CD4-positive, alpha-beta T cell treated with Interleukin-12 subunit alpha and Interleukin-12 subunit beta, for 1 hour (primary cell): Measurements from ENCODE around the gene DENND2A.
"Not testable (repeated sequence)": the region's sequence is repeated elsewhere in the genome, so short reads cannot be mapped to it uniquely, and the experiment has no call there.

Experiments
- DNase-seq: peaks from one replicate; pipeline ENCODE4 v3.0.0-alpha.2; 2020

The DENND2A gene

DNA sequence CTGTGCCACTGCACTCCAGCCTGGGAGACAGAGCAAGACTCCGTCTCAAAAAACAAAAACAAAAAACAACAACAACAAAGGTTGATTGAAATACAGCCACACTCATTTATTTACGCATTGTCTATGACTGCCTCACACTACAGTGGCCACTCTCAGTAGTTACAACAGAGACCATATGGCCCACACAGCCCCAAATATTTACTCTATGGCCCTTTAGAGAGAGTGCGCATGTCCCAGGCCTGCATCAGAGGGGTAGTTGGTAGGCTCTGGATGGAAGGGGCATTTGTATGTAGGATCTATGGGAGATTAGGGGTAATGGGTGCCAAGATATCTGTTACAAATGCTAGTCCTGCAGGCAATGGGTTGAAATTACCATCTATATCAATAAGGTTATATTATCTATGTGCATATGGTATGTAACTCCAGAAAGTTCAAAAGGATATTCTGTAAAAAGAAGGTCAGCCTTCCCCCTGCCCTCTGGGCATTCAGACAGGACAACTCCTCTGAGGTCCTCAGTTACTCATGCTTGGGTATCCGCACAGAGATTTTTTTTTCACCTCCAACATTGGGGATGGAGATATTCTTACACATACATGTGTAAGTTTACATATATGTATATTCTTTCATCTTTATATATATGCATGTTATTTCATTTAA lies 56.3 kb downstream of the DENND2A start:
- DNase-seq: no peak

- no peak for DNase-seq
Observed at GRCh38 chr7:140581411-140581810, 59.2 kb downstream of the DENND2A start.

DNA sequence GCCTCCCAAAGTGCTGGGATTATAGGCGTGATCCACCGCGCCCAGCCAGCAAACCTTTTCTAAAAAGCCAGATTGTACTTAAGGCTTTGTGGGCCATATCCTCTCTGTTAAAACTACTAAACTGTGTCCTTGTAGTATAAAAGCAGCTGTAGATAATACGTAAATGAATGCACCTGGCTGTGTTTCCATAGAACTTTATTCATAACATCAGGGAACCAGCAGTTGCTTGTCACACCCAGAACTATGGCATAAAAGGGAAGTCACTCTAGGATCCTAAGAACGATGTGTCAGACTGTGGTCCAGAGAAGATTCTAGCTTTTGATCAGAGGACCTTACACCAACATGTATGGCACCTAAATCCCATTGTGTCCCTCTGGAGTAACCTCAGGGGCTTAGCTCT lies 63.0 kb downstream of the DENND2A start:
- no peak for DNase-seq

- DNase-seq: no peak
Observed at GRCh38 chr7:140576589-140576988, 64.0 kb downstream of the DENND2A start.

GRCh38 chr7:140571538-140572122 lies 69.0 kb downstream of the DENND2A start:
- no peak for DNase-seq

DNA sequence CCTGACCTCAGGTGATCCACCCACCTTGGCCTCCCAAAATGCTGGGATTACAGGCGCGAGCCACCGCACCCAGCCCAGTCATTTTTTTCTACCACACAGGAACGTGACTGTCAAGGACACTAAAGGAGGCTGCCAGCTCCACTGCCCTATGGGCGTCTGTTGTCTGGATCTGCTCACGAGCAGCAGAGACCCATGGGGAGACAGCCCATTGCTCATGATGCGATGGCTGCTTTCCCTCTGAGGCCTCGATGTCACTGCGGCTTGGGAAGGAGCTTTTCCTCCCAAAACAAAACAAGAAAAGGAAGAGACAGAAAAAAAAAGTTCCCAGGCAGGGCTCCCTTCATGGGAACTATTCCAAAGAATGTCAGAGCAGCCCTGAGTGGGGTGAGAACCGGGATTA lies 70.5 kb downstream of the DENND2A start:
- DNase-seq: no peak

- no peak for DNase-seq
Observed at GRCh38 chr7:140568021-140568813, 72.4 kb downstream of the DENND2A start.

DNA sequence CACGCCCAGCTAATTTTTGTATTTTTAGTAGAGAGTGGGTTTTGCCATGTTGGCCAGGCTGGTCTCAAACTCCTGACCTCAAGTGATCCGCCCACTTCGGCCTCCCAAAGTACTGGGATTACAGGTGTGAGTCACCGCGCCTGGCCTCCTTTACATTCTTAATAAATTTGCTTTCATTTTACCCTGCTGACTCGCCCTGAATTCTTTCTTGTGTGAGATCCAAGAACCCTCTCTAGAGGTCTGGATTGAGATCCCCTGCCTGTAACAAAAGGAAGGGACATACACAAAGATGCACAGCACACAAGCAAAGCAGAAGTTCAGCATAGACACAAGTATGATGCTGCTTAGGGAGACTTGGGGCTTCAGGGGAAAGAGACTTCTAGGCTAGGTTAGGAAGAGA lies 74.4 kb downstream of the DENND2A start:
- DNase-seq: not testable (repeated sequence)

DNA sequence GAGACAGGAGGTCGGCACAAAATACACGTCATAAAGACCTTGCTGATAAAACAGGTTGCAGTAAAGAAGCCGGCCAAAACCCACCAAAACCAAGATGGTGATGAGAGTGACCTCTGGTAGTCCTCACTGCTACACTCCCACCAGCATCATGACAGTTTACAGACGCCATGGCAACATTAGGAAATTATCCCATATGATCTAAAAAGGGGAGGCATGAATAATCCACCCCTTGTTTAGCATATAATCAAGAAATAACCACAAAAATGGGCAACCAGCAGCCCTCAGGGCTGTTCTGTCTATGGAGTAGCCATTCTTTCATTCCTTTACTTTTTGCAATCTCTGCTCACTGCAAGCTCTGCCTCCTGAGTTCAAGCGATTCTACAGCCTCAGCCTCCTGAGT lies 74.9 kb downstream of the DENND2A start:
- not testable (repeated sequence) for DNase-seq

GRCh38 chr7:140564643-140565042 lies 76.0 kb downstream of the DENND2A start:
- no peak for DNase-seq

DNA sequence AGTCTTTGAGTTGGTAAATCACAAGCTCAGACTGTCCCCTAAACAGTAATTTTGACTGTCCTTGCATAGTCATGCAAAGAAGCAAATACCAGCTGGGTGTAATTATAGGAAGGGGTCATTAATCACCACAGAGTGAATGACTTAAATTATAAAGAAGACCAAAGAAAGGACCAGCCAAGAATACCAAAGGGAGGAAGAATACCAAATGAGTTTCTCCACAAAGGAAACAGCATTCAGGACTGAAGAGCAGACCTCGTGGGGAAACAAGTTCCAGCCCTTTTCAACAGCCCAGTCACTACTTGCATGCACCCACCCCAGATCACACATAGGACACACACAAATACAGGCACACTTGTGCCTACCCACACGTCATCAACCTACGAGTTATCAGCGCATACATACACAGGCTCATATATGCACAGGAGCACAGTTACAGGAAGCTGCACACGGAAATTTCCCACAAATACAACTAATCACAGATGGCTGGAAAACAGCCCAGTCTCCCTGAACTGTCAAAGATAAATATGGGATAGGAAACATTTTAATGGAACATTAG lies 77.6 kb downstream of the DENND2A start:
- DNase-seq: no peak

- DNase-seq: no peak
Observed at GRCh38 chr7:140559410-140559809, 81.2 kb downstream of the DENND2A start.

- DNase-seq: no peak
Observed at GRCh38 chr7:140557809-140558518, 82.6 kb downstream of the DENND2A start.

- DNase-seq: no peak
Observed at GRCh38 chr7:140557069-140557468, 83.5 kb downstream of the DENND2A start.

GRCh38 chr7:140553236-140553635 lies 87.4 kb downstream of the DENND2A start:
- DNase-seq: not testable (repeated sequence)

DNA sequence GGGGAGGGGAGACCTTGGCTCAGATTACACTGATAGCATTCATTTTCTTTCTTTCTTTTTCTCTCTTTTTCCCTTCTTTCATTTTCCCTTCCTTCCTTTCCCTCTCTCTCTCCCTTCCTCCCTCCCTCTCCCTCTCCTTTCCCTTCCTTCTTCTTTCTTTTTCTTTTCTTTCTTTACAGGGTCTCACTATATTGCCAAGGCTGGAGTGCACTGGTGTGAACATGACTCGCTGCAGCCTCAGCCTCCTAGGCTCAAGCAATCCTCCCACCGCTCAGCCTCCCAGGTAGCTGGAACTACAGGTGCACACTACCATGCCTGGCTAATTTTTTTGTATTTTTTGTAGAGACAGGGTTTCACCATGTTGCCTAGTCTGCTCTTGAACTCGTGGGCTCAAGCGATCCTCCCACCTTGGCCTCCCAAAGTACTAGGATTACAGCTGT lies 88.4 kb downstream of the DENND2A start:
- DNase-seq: no peak

- no peak for DNase-seq
Observed at GRCh38 chr7:140551355-140552239, 89.0 kb downstream of the DENND2A start.

- no peak for DNase-seq
Observed at GRCh38 chr7:140546947-140547346, 93.7 kb downstream of the DENND2A start.

DNA sequence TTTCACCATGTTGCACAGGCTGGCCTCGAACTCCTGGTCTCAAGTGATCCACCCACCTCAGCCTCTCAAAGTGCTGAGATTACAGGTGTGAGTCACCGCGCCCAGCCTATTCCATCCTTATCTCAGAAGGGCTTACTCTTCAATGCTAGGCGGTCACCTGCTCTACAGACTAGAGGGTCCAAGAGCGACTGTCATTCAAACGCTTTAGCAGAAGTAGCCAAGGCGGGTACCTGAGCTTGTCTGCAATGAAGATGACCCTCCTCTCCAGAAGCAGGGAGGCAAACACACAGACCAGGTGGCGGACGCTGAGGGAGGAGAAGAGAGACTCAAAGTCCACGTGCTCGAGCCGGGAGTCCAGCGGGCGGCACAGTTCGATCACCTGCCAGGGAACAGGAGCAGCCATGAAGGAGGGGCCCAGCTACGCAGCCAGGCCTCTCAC lies 96.2 kb downstream of the DENND2A start:
- no peak for DNase-seq

- DNase-seq: no peak
Observed at GRCh38 chr7:140542228-140542603, 98.4 kb downstream of the DENND2A start.

DNA sequence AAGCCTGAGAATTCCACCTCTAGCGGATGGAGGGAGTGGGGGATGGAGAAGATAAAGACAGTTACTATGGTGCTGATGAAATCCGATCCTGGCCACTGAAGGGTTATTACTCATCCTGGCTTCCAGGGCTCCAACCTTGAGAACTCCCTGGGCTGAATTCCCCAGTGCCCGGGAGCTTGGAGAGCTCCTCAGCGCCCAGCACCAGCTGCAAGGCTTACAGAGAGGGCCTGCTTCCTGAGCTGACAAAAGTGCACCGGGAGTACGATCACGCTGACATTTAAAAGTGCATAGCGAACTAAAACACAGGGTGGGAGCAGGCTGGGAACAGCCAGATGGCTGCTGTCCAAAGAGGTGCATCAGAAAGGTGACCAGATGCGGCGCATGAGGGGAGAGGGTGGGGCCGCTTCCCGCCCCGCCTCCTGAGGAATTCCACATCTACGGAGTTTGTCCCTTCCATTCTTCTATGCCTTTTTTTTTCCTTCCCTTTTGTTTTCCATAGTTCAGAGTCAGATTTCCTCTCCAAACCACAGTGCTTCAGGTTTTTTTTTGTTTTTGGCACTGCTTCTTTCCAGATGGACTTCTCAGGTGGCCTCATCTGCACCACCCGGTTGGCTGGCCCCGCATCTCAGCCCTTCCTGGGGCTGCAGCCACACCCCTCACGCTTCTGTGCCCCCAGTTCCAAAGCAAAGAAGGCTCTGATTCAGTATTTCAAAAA lies 98.9 kb downstream of the DENND2A start:
- no peak for DNase-seq
